ENCODE results near the gene ASTN2. TPM values are rescaled to one million over a fixed set of nuclear protein-coding genes. Genes with fewer than 3 reads are reported as not detected.

Gene ASTN2
- polyA plus RNA-seq, 2 of the 4 experiments (the other 2 are of a cell fraction): 5.8 to 11.6 TPM

DNA sequence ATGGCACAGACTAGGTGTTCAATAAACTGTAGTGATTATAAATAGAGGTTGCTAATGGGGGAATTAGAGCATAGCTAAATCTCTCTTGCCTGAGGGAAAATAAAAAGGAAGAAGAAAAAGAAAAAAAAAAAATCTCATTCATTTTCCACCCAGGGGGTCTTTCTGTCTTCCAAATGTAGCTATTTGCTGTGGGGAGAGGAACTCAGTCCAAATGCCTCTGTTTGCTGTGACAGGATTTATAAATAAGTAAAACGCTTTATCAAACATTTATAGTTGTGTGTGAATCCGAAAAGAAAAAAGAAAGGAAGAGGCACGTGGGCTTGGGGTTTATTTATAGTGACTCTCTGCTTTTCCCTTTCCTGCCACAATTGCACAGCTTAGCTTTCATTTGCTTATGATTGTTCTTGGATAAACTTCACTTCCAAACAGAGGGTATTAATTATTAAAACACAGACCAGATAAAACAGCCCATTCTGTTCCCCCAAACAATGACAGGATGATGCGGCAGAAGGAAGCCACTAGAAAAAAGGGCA, 245.7 kb downstream of the ASTN2 start (continued):
- TF ChIP-seq JUN (IDR thresholded peaks at IDR 0.05) (no peak), SMC3 (IDR thresholded peaks at IDR 0.05) (no peak), CBX2 (IDR thresholded peaks at IDR 0.05; ENCODE audit: borderline replicate concordance, low read depth) (no peak), MYC (IDR thresholded peaks at IDR 0.05; ENCODE audit: borderline replicate concordance, low read length) (no peak)
- TF ChIP-seq, protein P1, sequence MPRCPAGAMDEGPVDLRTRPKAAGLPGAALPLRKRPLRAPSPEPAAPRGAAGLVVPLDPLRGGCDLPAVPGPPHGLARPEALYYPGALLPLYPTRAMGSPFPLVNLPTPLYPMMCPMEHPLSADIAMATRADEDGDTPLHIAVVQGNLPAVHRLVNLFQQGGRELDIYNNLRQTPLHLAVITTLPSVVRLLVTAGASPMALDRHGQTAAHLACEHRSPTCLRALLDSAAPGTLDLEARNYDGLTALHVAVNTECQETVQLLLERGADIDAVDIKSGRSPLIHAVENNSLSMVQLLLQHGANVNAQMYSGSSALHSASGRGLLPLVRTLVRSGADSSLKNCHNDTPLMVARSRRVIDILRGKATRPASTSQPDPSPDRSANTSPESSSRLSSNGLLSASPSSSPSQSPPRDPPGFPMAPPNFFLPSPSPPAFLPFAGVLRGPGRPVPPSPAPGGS (IDR thresholded peaks at IDR 0.05): no peak

DNA sequence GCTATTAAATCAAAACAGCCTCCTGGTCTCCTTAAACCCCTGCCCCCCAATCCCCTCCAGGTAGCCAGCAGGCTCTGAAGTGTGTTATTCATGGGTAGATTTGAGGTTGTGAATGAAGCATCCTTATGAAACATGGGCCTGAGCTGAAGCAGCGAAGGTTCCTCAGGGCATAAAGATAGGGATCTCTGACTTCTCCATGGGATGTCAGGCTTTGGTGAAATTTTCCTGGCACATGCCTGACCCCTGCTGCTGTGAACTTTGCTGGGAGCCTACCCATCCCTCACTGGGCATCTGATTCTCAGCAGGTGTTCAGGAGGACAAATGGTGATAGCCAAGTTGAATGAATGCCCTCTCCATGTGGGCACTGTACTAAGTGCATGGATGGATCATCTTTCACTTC, 250.3 kb downstream of the ASTN2 start:
- H3K4me1 ChIP-seq: no peaks in the 10 kb centered on the region
- ChIA-PET POLR2A (no interaction called here), CTCF (no interaction called here)
- FAIRE-seq (no peak), ATAC-seq (no peak), DNase-seq (ENCODE audit: low read depth in 1 of 2, low spot score in 1 of 2) (no peak)
- H3K4me3 ChIP-seq: no peak overlapping the region
- no peak overlapping the region for H3K4me2 ChIP-seq
- WGBS (ENCODE audit: missing lambda C conversion rate): 0% methylated on average over 1 of the region's 1 CpG
- no peaks in the 10 kb centered on the region for H3K9me3 ChIP-seq
- H3K27ac ChIP-seq: no peak overlapping the region
- TF ChIP-seq MAZ (IDR thresholded peaks at IDR 0.05; ENCODE audit: borderline replicate concordance, low read depth, low read length) (no peak), CEBPB (IDR thresholded peaks at IDR 0.05) (no peak), BHLHE40 (IDR thresholded peaks at IDR 0.05; ENCODE audit: low read depth, low read length) (no peak), KDM5A (IDR thresholded peaks at IDR 0.05) (no peak), CHD4 (IDR thresholded peaks at IDR 0.05; ENCODE audit: borderline replicate concordance) (no peak), NR3C1 (IDR thresholded peaks at IDR 0.05) (no peak), MYC (IDR thresholded peaks at IDR 0.05; ENCODE audit: borderline replicate concordance, low read length) (no peak), FOSL2 (IDR thresholded peaks at IDR 0.05) (no peak), FOSL2 (CRISPR knock-in tag; IDR thresholded peaks at IDR 0.05) (no peak), NFE2L2 (conservative IDR thresholded peaks at IDR 0.05; ENCODE audit: low read length) (no peak), EHMT2 (IDR thresholded peaks at IDR 0.05; ENCODE audit: low read depth) (no peak), MAFK (IDR thresholded peaks at IDR 0.05; ENCODE audit: partially characterized antibody) (no peak), RAD21 (conservative IDR thresholded peaks at IDR 0.05 in 1 of 2, IDR thresholded peaks at IDR 0.05 in 1 of 2) (no peak), SMC3 (IDR thresholded peaks at IDR 0.05) (no peak)
- TF ChIP-seq, protein P2, sequence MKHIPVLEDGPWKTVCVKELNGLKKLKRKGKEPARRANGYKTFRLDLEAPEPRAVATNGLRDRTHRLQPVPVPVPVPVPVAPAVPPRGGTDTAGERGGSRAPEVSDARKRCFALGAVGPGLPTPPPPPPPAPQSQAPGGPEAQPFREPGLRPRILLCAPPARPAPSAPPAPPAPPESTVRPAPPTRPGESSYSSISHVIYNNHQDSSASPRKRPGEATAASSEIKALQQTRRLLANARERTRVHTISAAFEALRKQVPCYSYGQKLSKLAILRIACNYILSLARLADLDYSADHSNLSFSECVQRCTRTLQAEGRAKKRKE (CRISPR knock-in tag; IDR thresholded peaks at IDR 0.05; ENCODE audit: low read depth): no peak
- TF ChIP-seq, protein P1 (IDR thresholded peaks at IDR 0.05): no peak
- TF ChIP-seq, protein P3, sequence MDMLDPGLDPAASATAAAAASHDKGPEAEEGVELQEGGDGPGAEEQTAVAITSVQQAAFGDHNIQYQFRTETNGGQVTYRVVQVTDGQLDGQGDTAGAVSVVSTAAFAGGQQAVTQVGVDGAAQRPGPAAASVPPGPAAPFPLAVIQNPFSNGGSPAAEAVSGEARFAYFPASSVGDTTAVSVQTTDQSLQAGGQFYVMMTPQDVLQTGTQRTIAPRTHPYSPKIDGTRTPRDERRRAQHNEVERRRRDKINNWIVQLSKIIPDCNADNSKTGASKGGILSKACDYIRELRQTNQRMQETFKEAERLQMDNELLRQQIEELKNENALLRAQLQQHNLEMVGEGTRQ (IDR thresholded peaks at IDR 0.05): no peak

DNA sequence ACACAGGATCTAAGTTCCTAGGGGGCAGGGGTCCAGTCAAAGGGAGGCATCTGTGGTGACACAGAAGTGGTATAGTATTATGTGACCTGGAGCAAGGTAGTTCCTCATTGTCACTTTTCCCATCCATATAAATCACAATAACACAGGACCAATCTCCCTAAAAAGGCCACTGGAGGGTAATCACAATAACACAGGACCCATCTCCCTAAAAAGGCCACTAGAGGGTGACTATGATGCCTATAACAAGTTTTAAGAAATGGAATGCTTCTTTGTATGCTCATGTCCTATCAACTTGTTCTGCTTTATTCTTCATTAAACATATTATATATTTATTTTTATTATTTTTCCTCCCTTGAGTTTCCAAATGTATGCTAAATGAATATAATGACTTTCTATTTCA, 254.6 kb downstream of the ASTN2 start:
- peak in 1 of 2 experiments; percentile 44; a peak in 1 of 6 replicates for ATAC-seq

More for the DNA sequence above, 254.6 kb downstream of the ASTN2 start:
- ChIA-PET POLR2A (no interaction called here), CTCF (interaction anchor here (1.0 to 1.4 kb wide), 2 partner anchors 47 to 423 kb away, joined by 3 to 4 read pairs; no protein-coding TSS in a partner anchor)
- H3K9me3 ChIP-seq: no peaks in the 10 kb centered on the region
- no peak overlapping the region for H3K27ac ChIP-seq
- DNase-seq (ENCODE audit: low read depth in 1 of 2, low spot score in 1 of 2): peak in 1 of 2 experiments; percentile 11
- TF ChIP-seq, protein P4, sequence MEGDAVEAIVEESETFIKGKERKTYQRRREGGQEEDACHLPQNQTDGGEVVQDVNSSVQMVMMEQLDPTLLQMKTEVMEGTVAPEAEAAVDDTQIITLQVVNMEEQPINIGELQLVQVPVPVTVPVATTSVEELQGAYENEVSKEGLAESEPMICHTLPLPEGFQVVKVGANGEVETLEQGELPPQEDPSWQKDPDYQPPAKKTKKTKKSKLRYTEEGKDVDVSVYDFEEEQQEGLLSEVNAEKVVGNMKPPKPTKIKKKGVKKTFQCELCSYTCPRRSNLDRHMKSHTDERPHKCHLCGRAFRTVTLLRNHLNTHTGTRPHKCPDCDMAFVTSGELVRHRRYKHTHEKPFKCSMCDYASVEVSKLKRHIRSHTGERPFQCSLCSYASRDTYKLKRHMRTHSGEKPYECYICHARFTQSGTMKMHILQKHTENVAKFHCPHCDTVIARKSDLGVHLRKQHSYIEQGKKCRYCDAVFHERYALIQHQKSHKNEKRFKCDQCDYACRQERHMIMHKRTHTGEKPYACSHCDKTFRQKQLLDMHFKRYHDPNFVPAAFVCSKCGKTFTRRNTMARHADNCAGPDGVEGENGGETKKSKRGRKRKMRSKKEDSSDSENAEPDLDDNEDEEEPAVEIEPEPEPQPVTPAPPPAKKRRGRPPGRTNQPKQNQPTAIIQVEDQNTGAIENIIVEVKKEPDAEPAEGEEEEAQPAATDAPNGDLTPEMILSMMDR (IDR thresholded peaks at IDR 0.05): peak; percentile 22; the same call in 1 of the 3 replicates
- TF ChIP-seq CHD2 (IDR thresholded peaks at IDR 0.05; ENCODE audit: low read length, partially characterized antibody): no peak
- TF ChIP-seq RAD21 (conservative IDR thresholded peaks at IDR 0.05 in 1 of 2, IDR thresholded peaks at IDR 0.05 in 1 of 2): no peak
- TF ChIP-seq EP300 (IDR thresholded peaks at IDR 0.05): no peak
- TF ChIP-seq BHLHE40 (IDR thresholded peaks at IDR 0.05; ENCODE audit: low read depth, low read length): no peak
- no peak for TF ChIP-seq MAFK (IDR thresholded peaks at IDR 0.05; ENCODE audit: partially characterized antibody)
- no peak overlapping the region for H3K4me3 ChIP-seq
- H3K4me1 ChIP-seq: no peaks in the 10 kb centered on the region
- FAIRE-seq: no peak
- no peak overlapping the region for H3K4me2 ChIP-seq
